ENCODE data around the gene CPA2. TPM values are rescaled to one million over a fixed set of nuclear protein-coding genes. Genes with fewer than 3 reads are reported as not detected.

Gene CPA2
- total and polyA plus RNA-seq, 2 of the 4 experiments (the other 2 are of a cell fraction), result 0.05 TPM; not detected in 1

DNA sequence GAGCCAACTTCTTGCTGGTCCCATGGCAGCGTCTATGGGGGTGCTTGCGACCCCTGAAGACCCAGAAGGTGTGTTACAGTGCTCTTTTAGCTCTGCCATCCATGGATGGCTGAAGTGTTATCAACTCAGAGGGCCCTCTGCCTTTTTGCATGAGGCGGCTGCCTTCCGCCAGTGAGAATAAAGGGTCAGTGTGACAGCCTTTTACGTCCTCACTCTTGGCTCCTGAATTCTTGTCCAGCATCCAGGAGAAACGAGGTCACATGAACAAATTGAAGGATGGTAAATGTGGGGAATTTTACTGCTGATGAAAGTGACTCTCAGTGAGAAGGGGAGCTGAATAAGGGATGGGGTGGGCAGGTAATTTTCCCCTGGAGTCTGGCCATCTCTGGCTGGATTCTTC, 34.9 kb upstream of the CPA2 start:
- H2AK5ac ChIP-seq (ENCODE audit: low read depth, low read length), result no peak overlapping the region

More for the DNA sequence above, 34.9 kb upstream of the CPA2 start:
- no peak overlapping the region for H4K5ac ChIP-seq (ENCODE audit: low read depth, low read length)
- TF ChIP-seq RAD21 (IDR thresholded peaks at IDR 0.05; ENCODE audit: low read length) (no peak), SMC3 (IDR thresholded peaks at IDR 0.05; ENCODE audit: low read depth, low read length) (no peak), CHD1 (IDR thresholded peaks at IDR 0.05; ENCODE audit: low read depth, low read length) (no peak), FOS (IDR thresholded peaks at IDR 0.05; ENCODE audit: low read depth, low read length) (no peak)
- TF ChIP-seq, protein P1, sequence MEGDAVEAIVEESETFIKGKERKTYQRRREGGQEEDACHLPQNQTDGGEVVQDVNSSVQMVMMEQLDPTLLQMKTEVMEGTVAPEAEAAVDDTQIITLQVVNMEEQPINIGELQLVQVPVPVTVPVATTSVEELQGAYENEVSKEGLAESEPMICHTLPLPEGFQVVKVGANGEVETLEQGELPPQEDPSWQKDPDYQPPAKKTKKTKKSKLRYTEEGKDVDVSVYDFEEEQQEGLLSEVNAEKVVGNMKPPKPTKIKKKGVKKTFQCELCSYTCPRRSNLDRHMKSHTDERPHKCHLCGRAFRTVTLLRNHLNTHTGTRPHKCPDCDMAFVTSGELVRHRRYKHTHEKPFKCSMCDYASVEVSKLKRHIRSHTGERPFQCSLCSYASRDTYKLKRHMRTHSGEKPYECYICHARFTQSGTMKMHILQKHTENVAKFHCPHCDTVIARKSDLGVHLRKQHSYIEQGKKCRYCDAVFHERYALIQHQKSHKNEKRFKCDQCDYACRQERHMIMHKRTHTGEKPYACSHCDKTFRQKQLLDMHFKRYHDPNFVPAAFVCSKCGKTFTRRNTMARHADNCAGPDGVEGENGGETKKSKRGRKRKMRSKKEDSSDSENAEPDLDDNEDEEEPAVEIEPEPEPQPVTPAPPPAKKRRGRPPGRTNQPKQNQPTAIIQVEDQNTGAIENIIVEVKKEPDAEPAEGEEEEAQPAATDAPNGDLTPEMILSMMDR (conservative IDR thresholded peaks at IDR 0.05; ENCODE audit: low read depth, low read length), result no peak
- POLR2A ChIA-PET (ENCODE audit: unreplicated experiment), result no interaction called here
- H3K27ac ChIP-seq (ENCODE audit: insufficient read depth, low read length), result no peak overlapping the region
- H2AK9ac ChIP-seq (replicated peaks; ENCODE audit: low read depth, low read length, poor library complexity), result no peak overlapping the region
- no peaks in the 10 kb centered on the region for H3K9me3 ChIP-seq (ENCODE audit: control insufficient read depth, insufficient read depth, low read length)
- H3K4me3 ChIP-seq (ENCODE audit: insufficient read depth, low read depth, low read length), result no peak overlapping the region
- no peak overlapping the region for H4K8ac ChIP-seq (ENCODE audit: low read depth in 2 of 2, low read length in 2 of 2)
- H2BK5ac ChIP-seq (ENCODE audit: low read depth, low read length, poor library complexity, severe bottlenecking), result no peak overlapping the region
- H3K79me1 ChIP-seq (ENCODE audit: low read depth in 1 of 2, low read length in 2 of 2), result no peaks in the 10 kb centered on the region
- no peak overlapping the region for H3K23ac ChIP-seq (ENCODE audit: low read depth, low read length)
- H3K36me3 ChIP-seq (ENCODE audit: control insufficient read depth, insufficient read depth, low read length), result no peaks in the 10 kb centered on the region
- DNase-seq (no peak), ATAC-seq (ENCODE audit: low read depth) (no peak)
- CTCF ChIA-PET, result no interaction called here
- no peak overlapping the region for H3K18ac ChIP-seq (ENCODE audit: low read depth, low read length)
- peaks cover 2% of the 10 kb centered on the region; the same call in 1 of the 2 replicates for H3K27me3 ChIP-seq (ENCODE audit: control insufficient read depth, insufficient read depth, low read length)
- H3K9me1 ChIP-seq (ENCODE audit: insufficient read depth, low read length), result no peaks in the 10 kb centered on the region
- no peaks in the 10 kb centered on the region for H3K4me1 ChIP-seq (ENCODE audit: control insufficient read depth, insufficient read depth, low read length)
- intact Hi-C loops (cut with micrococcal nuclease), result no loop called here
- H2BK120ac ChIP-seq (ENCODE audit: low read depth, low read length), result no peak overlapping the region
- no peak overlapping the region for H2BK15ac ChIP-seq (ENCODE audit: low read depth, low read length)
- H3K4me2 ChIP-seq (ENCODE audit: low read depth, low read length), result no peak overlapping the region
- no TSS peak for BruUV-seq (replicated peaks)
- no peak overlapping the region for H3K14ac ChIP-seq (replicated peaks; ENCODE audit: low read depth, low read length)
- dilution Hi-C loops (cut with HindIII; ENCODE audit: low sequenced_read_pairs, unreplicated experiment), result no loop called here
- H4K20me1 ChIP-seq (ENCODE audit: insufficient read depth, low read length), result no peaks in the 10 kb centered on the region
- no peak overlapping the region for H3K4ac ChIP-seq (ENCODE audit: low read depth, low read length)
- no peak overlapping the region for H3K9ac ChIP-seq (ENCODE audit: low read depth, low read length)
- no CpG with 5 or more reads among the region's 6 CpGs for WGBS, 2 experiments (ENCODE audit: extremely low coverage in 2 of 2, insufficient read length in 1 of 2)
- H4K91ac ChIP-seq (ENCODE audit: insufficient read depth, low read depth, low read length), result no peak overlapping the region
- H3K56ac ChIP-seq (ENCODE audit: extremely low read depth, insufficient read depth, low read length), result no peak overlapping the region
- no peak overlapping the region for H2BK20ac ChIP-seq (ENCODE audit: low read depth, low read length)
- in situ Hi-C loops (cut with MboI; ENCODE audit: low sequenced_read_pairs), result no loop called here
- H2AFZ ChIP-seq (replicated peaks; ENCODE audit: low read length, poor library complexity), result no peak overlapping the region
